Endothelial cell of umbilical vein (primary cell): ENCODE measurements around the gene NFATC3.

Source experiments
- CTCF ChIP-seq, 2 donors: IDR thresholded peaks; 1 replicate in 1 of 2; 2 replicates in 1 of 2; pipeline ENCODE4 v1.5.1; 2011; ENCODE audit warnings: low read length in 2 of 2, mild to moderate bottlenecking in 2 of 2, moderate library complexity in 2 of 2, control low read depth in 1 of 2, inconsistent platforms in 1 of 2, low read depth in 1 of 2; ENCODE audit not compliant: insufficient read depth in 1 of 2; ENCODE audit errors: extremely low read depth in 1 of 2
- EZH2 ChIP-seq: IDR thresholded peaks from 2 replicates; pipeline ENCODE4 v1.6.1; 2012; ENCODE audit warnings: borderline replicate concordance, low read depth, mild to moderate bottlenecking, moderate library complexity, low read length, inconsistent platforms; ENCODE audit not compliant: severe bottlenecking

- TF ChIP-seq CTCF (IDR thresholded peaks at IDR 0.05; ENCODE audit: extremely low read depth in 1 of 2, insufficient read depth in 1 of 2, low read depth in 1 of 2, low read length in 2 of 2) (no peak), EZH2 (no peak)
Measured at GRCh38 chr16:68228652-68229051, 143.5 kb downstream of the NFATC3 start.
